Fibroblast of skin of right quadriceps (primary cell): ENCODE results near the gene AKAP14.
"Not testable (repeated sequence)": the region's sequence is repeated elsewhere in the genome, so short reads cannot be mapped to it uniquely, and the experiment has no call there.

Experiments used
- DNase-seq: peaks from one replicate; pipeline ENCODE4 v3.0.0-alpha.2; 2013

AKAP14 gene

DNA sequence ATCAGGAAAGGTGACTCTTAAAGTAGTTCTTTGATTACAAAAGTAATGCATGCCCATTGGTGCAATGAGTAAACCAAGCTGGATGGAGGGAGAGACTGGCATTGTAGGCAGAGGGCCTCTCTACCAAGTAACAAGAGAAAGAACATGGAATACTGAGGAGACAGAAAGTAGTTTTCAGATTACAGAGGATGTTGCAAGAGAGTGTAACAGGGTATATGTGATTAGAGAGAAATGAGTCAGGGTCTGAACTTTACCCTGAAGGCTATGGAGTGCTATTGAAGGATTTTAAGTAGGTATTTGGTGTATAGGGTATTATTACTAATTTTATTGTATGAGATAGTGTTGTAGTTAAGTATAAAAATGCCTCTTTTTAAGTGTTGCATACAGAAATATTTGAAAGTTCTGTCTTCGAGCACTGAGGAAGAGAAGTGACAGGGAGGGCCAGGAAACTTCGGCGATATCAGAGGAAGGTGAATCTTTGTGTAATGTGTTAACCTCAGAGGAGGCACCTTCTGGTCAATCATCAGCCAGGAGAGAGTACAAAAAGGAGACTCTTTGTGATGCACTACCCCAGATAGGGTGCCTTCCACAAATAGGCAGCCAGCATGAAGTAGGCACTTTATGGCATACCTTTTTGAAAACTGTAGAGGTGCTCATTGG lies 39.7 kb downstream of the AKAP14 start:
- DNase-seq, result no peak

DNA sequence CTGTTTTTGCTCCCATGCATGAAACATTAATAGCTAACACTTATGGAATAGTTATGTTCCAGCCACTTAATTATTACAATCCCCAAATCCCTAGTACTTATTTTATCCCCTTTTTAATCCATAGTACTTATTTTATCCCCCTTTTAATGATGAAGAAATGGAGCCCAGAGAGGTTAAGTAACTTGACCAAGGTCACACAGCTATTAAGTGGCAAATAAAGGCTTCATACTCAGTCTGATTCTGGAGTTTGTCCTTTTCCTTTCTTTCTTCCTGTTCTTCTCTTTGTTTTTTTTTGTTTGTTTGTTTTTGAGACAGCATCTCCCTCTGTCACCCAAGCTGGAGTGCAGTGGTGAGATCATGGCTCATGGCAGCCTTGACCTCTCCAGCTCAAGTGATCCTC lies 45.6 kb downstream of the AKAP14 start:
- DNase-seq, result no peak

DNA sequence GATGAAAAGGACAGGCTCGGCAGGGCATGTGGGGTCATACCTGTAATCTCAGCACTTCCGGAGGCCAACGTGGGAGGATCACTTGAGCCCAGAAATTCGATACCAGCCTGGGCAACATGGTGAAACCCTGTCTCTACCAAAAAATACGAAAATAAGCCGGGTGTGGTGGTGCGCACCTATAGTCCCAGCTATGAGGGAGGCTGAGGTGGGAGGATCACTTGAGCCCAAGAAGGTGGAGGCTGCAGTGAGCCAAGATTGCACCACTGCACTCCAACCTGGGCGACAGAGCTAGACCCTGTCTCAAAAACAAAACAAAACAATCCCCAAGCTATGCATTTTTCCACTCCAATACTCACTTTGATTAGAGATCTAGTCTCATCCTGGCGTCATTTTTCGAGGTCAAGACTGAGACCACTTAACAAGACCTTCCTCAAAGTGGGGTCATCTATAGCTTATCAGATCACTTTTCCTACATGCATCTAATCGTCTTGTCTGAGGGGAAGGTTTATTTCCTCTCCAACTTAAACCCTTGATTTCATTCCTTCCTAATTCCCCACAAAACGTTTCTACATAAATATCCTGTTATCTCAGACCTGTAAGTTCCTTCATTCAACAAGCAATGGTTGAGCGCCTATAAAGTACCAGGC lies 46.6 kb downstream of the AKAP14 start:
- DNase-seq, result no peak

DNA sequence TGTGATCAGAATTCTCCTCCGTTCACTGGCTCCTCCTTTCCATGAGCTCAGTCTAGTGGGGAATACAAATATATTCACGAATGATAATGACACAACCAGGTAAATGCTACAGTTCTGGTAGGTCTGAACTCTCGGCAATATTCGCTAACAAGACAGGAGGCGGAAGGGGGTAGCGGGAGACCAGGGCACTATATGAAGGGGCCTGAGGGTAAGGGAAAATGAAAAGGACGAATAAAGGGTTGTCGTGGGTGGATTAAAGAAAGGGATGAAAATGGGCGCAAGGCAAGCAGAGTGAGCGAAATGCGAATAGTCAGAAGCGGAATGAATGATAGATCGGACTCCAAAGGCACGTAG lies 47.1 kb downstream of the AKAP14 start:
- DNase-seq, result no peak

DNA sequence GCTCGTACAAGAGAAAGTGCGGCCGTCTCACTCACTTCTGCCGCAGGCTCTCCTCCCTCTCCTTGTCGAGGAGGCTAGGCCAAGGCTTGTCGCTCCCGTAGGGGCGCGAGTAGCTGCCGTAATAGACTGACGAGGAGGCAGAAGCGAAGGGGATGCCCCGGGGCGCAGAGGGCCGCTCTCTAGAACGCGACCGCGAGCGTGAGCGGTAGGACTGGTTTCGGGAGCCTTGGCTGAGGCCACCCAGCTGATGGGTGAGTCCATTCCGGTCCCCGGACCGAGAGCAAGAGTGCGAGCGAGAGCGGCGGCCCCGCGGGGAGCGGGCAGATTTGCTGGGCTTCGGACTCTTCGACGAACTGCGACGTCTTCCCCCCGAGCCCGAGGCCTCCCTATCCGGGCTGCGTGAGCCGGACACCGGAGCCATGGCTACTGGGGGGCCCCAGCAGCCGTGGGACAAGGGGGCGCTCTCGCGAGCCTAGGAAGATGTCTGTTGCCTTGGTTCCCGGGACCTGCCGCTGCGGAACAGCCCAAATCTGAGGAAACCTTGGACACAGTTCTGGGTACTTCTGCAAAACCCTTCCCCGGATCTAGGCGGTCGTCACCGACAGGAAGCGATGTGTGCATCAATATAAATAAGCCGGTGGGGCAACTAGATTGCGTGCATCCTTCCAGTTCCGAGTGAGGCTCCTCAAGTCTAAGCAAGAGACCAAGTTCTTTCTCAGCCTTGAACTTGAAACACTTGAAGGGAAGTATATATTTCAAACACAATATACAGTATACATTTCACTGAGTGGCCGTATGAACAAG lies 47.7 kb downstream of the AKAP14 start, which contains the start of gene NKAP:
Gene NKAP, minus strand, starts transcription at position 567 of the 804 bp plus-strand sequence. Its CDS starts 146 bp downstream, at position 421.
- peak; percentile 93 for DNase-seq

DNA sequence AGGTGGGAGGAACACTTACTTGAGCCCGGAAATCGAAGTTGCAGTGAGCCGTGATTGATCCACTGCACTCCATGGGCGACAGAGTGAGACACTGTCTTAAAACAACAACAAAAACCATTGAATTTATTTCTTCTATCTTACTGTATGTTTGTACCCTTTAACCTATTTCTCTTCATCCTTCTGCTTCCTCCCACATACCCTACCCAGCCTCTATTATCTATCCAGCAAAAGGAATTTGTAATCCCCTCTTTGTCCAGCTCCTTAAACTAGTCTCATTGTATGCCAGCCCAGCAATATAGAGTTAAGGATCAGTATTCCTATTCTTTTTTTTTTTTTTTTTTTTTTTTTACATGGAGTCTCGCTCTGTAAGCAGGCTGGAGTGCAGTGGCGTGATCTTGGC lies 49.8 kb downstream of the AKAP14 start:
- DNase-seq, result no peak

DNA sequence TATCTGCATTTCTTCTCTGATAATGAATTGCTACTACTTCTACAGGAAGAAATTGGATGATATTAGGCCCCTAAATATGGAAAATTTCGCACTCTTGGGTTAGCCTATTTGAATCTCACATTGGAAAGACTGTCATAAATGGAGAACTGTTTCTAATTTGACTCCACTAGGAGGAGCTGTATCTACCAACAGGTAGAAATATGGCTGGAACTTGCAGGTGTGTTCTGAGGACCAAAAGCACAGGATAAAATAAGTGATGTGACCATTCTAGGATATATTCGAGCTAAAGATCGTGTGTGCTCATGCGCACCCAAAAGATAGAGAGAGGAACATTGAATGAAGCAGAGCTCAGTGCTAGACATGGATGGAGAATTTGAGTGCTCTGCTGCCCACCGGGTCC lies 52.7 kb downstream of the AKAP14 start:
- no peak for DNase-seq

DNA sequence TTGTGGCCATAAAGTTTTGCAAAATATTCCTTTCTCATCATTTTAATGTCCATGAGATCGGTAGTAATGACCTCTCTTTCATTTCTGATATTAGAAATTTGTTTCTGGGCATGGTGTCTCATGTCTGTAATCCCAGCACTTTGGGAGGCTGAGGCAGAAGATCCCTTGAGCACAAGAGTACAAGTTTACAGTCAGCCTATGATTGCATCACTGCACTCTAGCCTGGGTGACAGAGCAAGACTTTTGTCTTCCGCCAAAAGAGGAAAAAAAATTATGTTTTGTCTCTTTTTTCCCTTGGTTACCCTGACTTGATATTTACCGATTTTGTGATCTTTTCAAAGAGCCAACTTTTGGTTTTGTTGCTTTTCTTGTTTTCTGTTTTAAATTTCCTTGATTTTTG lies 58.7 kb downstream of the AKAP14 start:
- DNase-seq, result no peak

DNA sequence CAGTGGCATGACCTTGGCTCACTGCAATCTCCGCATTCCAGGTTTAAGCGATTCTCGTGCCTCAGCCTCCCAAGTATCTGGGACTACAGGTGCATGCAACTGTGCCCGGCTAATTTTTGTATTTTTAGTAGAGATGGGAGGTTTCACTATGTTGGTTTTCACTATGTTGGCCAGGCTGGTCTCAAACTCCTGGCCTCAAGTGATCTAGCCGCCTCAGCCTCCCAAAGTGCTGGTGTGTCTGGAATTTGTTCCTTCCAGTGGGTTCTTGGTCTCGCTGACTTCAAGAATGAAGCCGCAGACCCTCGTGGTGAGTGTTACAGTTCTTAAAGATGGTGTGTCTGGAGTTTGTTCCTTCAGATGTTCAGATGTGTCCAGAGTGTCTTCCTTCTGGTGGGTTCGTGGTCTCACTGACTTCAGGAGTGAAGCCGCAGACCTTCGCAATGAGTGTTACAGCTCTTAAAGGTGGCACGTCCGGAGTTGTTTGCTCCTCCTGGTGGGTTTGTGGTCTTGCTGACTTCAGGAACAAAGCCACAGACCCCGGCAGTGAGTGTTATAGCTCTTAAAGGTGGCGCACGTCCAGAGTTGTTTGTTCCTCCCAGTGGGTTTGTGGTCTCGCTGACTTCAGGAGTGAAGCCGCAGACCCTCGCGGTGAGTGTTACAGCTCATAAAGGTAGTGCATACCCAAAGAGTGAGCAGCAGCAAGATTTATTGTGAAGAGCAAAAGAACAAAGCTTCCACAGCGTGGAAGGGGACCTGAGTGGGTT lies 60.3 kb downstream of the AKAP14 start:
- not testable (repeated sequence) for DNase-seq

DNA sequence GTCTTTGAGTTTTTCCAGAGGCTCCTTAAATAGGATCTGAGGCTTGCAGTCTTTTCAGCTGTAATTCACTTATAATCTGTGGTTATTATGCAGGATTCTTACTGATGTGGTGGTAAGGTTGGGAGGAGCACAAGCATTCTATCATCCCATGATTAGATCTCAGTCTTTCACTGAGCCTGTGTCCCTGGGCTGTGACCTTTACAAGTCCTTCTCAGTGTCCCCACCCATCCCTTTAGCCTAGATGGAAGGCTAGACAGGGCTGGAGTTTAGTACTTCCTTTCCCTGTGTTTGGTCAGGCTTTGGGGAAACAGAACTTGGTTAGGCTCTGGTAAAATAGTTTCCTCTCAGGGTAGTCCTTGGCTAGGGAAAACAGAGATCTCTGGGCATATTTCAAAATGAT lies 64.9 kb downstream of the AKAP14 start:
- DNase-seq, result no peak

DNA sequence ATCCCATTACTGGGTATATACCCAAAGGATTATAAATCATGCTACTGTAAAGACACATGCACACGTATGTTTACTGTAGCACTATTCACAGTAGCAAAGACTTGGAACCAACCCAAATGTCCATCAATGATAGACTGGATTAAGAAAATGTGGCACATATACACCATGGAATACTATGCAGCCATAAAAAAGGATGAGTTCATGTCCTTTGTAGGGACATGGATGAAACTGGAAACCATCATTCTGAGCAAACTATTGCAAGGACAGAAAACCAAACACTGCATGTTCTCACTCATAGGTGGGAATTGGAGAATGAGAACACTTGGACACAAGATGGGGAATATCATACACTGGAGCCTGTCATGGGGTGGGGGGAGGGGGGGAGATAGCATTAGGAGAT lies 71.1 kb downstream of the AKAP14 start:
- DNase-seq, result not testable (repeated sequence)
